Raji (cell line): Measurements from ENCODE around the gene NEGR1.

ENCODE experiments used
- POLR2A ChIP-seq: IDR thresholded peaks from 2 replicates; pipeline ENCODE4 v1.6.1; 2011; ENCODE audit warnings: low read depth, low read length, control low read depth; ENCODE audit not compliant: insufficient read depth

NEGR1 gene

DNA sequence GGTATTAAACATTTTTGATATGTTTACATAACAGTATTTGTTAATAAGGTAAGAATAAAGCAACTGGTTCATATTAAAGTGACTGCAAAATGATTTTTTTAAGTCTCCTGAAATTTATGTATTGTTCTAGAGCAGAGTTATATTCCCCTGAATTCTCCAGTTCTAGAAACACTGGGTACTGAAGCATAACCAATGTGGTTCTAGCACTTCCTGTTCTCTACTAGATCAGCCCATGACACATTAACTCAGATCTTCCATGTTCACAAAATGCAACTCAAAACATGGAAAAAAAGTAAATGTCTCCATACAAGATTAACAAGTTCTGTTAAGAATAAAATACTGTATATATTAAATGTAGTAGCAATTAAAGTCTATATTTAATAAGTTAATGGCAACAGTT lies 3.9 kb downstream of the NEGR1 start:
- TF ChIP-seq POLR2A: no peak

DNA sequence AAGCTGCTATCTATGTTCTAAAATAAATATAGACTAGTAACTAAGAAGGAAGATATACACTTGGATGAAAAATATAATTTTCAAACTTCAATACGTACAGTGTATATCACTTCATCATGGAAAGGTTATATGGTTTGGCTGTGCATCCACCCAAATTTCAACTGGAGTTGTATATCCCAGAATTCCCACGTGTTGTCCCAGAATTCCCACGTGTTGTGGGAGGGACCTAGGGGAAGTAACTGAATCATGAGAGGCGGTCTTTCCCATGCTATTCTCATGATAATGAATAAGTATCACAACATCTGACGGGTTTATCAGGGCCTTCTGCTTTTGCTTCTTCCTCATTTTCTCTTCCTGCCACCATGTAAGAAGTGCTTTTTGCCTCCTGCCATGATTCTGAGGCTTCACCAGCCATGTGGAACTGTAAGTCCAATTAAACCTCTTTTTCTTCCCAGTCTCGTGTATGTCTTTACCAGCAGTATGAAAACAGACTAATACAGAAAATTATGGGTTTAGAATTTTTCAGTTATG lies 10.7 kb downstream of the NEGR1 start:
- TF ChIP-seq POLR2A: no peak

DNA sequence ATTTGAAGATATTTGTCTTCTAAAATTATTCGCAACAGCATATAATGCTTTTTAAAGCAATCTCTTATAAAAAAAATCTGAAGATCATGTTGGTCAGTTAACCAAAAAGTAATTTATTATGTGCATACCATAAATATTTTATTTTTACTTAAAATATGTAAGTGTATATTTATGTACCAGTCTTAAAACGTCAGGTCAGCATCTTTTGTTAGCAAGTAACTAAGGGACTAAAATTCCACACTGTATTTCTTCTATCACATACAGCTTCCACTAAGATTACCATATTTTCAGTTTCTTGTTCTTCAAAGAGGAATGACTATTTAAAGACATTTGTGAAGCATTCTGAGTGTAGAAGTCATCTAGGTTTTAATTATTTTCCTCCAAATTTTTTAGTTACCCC lies 19.6 kb downstream of the NEGR1 start:
- TF ChIP-seq POLR2A: no peak

DNA sequence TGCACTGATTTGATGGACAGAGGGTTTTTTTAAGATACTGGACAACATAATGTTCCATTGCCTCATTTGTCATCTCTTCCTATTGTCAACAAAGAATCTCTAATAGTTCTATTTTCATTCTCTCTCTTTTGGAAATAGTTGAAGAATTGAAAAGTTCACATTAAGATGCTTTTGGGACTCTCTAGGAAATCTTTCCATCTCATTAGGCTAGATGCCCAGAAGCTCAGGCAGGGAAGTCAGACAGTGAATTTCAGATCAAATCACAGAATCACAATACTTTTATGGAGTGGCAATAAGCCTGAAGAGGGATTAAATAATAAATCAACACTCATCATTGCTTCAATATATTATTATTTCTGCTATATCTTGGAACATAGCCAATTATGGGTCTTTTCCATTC lies 29.2 kb downstream of the NEGR1 start:
- no peak for TF ChIP-seq POLR2A

DNA sequence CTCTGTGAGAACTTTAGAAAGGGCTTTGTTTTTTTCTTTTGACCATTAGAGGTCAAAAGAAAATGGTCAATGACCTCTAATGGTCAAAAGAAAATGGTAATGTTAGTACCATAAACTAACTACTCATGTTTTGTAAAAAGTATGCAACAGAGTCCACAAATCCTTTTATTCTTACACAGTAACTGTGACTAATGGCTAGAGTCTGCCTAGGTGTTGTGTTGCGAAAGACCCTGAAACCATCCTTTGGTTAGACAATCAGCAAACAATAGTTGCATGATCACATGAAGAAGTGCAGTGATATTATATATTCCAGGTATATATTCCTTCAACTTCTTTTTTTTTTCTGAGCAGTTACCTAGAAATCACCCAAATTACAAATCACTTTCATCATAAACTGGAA lies 40.9 kb downstream of the NEGR1 start:
- no peak for TF ChIP-seq POLR2A

DNA sequence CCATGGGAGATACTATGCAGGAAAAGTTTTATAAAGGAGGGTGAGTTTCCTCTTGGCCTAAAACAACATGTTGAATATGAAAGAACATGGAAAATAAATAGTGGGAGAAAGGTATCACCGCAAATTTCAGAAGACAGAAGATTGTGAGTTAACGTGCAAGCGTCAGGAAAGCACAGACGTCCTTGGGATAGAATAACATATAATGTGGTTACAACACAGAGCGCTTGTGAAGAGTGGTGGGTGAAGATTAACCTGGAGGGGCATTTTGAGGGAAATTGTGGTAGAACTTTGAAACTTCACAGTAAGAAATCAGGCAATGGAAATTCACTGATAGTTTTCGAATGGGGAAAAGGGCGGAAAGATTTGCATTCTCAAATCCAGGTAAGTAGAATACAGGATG lies 47.3 kb downstream of the NEGR1 start:
- TF ChIP-seq POLR2A: no peak

DNA sequence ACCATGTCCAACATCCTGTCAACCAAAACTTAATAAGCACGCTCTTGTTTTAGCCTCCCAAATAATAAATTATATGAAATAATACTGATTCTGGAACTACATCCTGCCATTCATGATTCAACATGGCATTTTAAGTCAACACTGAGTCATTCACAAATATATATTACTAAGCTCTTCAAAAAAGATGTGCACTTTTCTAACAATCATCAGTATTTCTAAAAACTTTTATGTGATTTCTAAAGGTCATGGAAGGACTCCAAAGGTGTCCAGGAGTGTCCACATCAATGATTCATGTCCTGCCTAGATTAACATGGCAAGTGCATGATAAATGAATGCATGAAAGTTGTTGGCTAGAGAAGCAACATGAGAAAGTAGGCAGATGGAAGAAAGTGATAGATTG lies 51.6 kb downstream of the NEGR1 start:
- no peak for TF ChIP-seq POLR2A

DNA sequence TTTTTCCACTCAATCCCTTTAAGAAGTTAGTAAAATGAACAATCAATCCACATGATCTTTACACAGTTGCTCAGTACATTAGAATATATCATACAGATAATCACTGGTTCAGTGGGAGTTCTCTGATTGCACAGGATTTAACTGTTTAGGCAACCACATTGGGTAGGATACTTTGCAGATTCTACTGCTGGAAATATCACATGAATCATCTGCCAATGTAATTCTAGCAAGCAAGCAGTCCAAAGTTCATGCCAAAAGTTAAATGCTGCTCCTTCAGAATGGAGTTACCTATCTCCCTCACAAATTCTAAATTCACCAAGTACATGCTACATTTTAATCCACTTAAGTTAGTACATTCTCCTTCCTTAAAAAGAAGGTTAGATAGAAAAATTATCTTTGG lies 52.4 kb downstream of the NEGR1 start:
- no peak for TF ChIP-seq POLR2A

DNA sequence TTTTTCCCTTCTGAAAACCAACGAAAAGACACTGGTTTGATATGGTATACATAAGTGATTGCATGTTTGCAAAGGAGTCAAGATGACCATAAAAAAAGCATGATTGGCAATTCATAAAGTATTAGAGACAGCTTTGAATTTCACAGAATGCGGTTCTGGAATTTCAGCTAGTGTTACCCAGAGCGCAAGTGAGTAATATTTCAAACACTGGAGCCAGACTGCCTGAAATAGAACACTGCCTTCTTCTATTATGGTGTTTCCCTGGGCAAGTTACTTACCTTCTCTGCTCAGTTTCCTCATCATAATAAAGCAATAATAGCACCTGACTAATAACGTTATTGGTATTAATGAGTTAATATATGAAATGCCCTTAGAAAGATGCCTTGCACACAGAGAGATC lies 54.7 kb downstream of the NEGR1 start:
- TF ChIP-seq POLR2A: no peak

DNA sequence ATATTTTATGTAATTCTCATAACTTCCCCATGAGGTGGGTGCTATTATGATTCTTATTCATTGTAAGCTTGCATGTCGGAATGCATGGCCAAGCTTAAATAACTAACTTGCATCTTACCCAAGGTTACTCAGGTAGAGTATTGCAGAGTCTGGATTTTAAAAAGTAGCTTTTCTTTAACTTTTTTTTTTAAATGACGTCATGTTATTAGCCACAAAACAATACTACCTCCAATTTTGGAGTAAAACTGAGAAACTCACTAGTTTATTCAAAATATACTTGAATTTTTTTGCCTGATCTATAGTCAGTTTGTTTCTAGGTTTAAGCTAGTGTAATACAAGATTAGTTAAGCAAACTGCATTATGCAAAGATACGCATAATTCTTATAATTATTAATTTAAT lies 57.8 kb downstream of the NEGR1 start:
- TF ChIP-seq POLR2A: no peak

DNA sequence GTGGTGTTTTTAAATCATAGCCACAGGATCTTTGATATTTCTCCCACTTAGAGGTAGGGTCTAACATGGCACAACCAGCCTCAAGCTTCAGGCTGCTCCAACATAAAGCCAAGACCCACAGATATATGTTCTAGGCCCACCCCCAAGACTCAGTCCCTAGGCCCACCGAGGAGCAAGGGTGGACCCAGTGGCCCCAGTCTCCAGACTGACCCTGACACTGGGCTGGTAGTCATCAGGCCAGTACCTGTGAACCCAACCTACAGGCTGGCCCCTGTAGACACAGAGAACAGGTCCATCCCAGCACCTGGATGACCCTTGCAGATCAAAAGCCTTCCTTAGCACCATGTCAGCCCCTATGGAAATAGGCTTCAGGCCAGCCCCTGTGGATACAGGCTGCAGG lies 60.5 kb downstream of the NEGR1 start:
- no peak for TF ChIP-seq POLR2A

DNA sequence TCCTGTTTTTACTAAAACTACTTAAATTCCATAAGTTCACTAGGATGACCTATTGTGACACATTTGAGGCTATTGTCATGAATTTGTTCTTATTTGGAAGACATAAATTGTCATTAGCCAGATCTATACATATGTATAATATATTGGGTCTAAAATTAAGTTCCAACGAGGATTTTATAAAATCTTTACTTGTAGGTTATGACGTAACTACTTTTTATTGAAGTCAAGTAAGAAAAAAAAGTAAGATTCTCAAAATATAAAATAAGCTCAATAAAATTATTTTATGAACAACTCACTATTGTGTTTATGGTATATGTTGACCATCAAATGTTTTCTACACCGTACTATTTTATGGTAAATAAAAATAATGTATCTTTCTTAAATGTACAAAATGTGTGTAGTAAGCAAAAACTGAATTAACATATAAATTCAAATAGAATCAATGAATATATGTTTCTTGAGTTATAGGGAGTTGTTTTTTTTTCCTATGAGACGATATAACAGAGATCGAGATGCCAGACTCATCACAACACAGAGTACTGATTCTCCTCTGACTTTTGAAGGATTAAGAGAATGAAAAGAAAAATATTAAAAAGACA lies 64.1 kb downstream of the NEGR1 start:
- no peak for TF ChIP-seq POLR2A

DNA sequence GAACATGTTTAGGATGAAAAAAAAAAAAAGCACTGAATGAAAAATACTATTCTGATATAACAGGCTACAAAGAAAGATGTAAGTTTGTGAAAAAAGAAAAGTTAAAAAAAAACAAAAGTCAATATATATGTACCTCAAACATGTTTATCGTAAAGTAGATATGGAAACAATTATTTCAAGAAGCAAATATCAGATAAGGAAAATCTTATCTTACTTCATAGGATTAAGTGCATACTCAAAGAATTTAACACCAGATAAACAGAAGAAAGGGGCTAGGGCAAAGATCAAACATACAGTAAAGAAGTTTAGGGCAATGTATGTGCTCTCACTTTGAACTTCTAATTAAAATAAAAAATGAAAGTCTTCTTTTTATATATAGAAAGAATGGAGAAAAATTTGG lies 75.3 kb downstream of the NEGR1 start:
- TF ChIP-seq POLR2A: no peak

DNA sequence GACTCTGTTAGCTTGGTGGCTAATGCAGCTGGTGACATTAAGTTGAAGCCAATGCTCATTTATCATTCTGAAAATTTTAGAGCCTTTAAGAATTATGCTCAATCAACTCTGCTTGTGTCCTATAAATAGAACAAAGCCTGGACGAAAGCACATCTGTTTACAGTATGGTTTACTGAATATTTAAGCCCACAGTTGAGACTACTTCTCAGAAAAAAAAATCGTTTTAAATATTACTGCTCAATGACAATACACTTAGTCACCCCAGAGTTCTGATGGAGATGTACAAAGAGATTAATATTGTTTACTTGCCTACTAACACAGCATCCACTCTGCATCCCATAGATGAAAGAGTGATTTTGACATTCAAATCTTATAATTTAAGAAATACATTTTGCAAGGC lies 79.6 kb downstream of the NEGR1 start:
- TF ChIP-seq POLR2A: no peak

DNA sequence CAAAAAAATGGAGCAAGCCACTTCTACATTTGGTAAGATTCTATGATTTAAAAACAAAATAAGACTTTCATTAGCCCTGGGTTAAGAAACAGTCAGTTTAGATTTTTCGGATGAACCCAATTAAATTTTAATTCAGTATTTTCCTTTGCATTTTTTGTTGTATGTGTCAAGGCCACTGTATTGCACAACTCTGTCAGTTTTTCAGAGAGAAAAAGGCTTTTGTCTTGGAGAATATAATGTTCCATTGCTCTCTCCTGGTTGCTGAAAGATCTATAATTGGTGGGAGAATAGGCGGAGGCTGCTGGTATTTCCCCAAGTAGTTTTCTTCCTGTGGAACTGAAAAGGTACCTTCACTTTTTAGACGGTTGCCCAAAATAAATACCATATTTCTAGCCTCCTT lies 84.6 kb downstream of the NEGR1 start:
- TF ChIP-seq POLR2A: no peak

DNA sequence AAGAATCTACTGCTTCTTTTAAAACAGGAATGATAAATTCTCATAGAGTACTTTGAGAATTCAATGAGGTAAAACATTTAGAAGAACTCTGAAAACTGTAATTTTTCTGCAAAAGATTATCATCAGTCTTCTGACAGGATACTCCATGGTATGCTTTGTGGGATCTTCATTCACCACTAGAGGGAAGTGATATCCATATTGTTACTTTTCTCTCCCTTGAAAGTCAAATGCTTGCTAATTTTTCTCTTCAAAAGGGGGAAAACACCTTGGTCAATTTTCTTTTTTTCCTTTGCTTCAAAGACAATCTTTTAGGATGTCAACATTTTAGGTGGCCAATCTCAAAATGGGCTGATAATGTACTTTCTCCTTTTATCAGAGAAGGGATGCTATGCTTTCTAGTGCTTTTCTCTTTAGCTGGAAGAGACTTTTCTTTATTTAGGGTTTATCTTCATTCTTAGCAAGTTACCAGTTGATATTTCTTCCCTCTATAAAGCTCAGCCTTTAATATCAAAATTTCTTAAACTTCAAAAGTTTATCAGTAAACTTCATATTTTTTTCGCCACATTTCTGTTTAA lies 95.5 kb downstream of the NEGR1 start:
- TF ChIP-seq POLR2A: no peak

DNA sequence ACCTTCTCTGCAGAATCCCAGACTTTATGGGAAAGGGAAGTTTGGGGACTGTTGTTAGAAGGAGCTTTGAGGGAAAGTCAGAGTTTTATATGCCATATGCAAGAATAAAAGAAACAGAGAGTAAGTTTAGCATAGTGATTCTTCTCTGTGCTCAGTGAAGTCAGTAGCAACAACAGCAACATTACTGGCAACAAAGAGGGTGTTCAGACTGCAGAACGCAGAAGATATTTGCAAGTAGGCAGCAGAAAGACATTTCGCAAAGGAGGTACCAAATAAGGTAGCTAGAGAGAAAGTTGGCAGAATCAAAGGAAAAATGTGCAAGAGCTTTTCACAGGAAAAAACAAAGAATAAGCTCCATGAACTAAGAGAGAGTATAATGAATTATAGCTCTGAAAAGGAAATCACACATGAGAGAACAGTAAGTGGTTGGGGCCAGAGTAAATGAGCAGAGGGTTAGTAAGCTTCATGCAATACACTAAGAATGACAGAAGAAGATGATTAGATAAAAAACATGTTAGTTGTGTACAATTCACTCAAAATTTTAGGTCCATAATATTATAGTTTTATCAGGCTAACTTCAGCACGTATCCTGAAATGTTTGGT lies 98.1 kb downstream of the NEGR1 start:
- no peak for TF ChIP-seq POLR2A
